K562 (cell line): Measurements from ENCODE around the gene DGCR8. TPM values are rescaled to one million over a fixed set of nuclear protein-coding genes. Genes with fewer than 3 reads are reported as not detected.

Experiments
- CHD1 ChIP-seq: fragments of 200-600 bp; sonication (generic); IDR thresholded peaks from one replicate; pipeline ENCODE4 v1.6.1; 2012; ENCODE audit warnings: mild to moderate bottlenecking, moderate library complexity, low read length, inconsistent platforms
- COPS2 ChIP-seq: fragments of 450-650 bp; conservative IDR thresholded peaks from 2 replicates; pipeline ENCODE4 v1.6.1; 2016; ENCODE audit warnings: mild to moderate bottlenecking, moderate library complexity
- CREBBP ChIP-seq: IDR thresholded peaks from one replicate; pipeline ENCODE4 v1.6.1; 2012; ENCODE audit warnings: low read depth, mild to moderate bottlenecking, control low read depth, inconsistent platforms, low read length
- HMG20B ChIP-seq: fragments of 250-450 bp; sonication (Bioruptor Pico); IDR thresholded peaks from 2 replicates; pipeline ENCODE4 v1.5.0; 2021; ENCODE audit warnings: mild to moderate bottlenecking
- KLF1 ChIP-seq: fragments of 450-650 bp; IDR thresholded peaks from 2 replicates; pipeline ENCODE4 v1.6.1; 2016; ENCODE audit warnings: missing genetic modification characterization, missing compliant biosample characterization
- MXI1 ChIP-seq: IDR thresholded peaks from 2 replicates; pipeline ENCODE4 v1.6.1; 2011; ENCODE audit warnings: low read depth, mild to moderate bottlenecking, improper control_type of control experiment, low read length
- PCBP2 ChIP-seq: fragments of 200-400 bp; formaldehyde crosslinking; IDR thresholded peaks from 2 replicates; pipeline ENCODE4 v1.6.1; 2018; ENCODE audit warnings: low read length, low read depth, mild to moderate bottlenecking, moderate library complexity; ENCODE audit not compliant: poor library complexity, severe bottlenecking
- POLR2G ChIP-seq: fragments of 200-400 bp; formaldehyde crosslinking; IDR thresholded peaks from 2 replicates; pipeline ENCODE4 v1.6.1; 2017; ENCODE audit warnings: low read depth, mild to moderate bottlenecking, antibody characterized with exemption, low read length, moderate library complexity
- PYGO2 ChIP-seq: fragments of 450-650 bp; IDR thresholded peaks from 2 replicates; pipeline ENCODE4 v1.6.1; 2016; ENCODE audit warnings: mild to moderate bottlenecking, missing genetic modification characterization, moderate library complexity, missing compliant biosample characterization
- RB1 ChIP-seq: fragments of 450-650 bp; IDR thresholded peaks from 2 replicates; pipeline ENCODE4 v1.6.1; 2017; ENCODE audit warnings: low read depth, mild to moderate bottlenecking
- SREBF2 ChIP-seq: sonication (generic); formaldehyde crosslinking; IDR thresholded peaks from 2 replicates; pipeline ENCODE4 v1.4.0; 2020; ENCODE audit warnings: mild to moderate bottlenecking, missing genetic modification reagents
- TRIM24 ChIP-seq, 2 experiments: fragments of 450-650 bp; IDR thresholded peaks; 2 replicates each; pipeline ENCODE4 v1.6.1; 2016
- U2AF2 ChIP-seq: fragments of 200-400 bp; formaldehyde crosslinking; optimal IDR thresholded peaks from 2 replicates; pipeline ENCODE3; 2017; ENCODE audit warnings: low read depth, mild to moderate bottlenecking, low read length
- ZKSCAN8 ChIP-seq: fragments of 200-800 bp; sonication (Bioruptor generic); IDR thresholded peaks from 2 replicates; pipeline ENCODE4 v1.6.1; 2016; ENCODE audit warnings: missing genetic modification characterization, missing compliant biosample characterization
- ZNF57 ChIP-seq: fragments of 450-650 bp; formaldehyde crosslinking; IDR thresholded peaks from 2 replicates; pipeline ENCODE4 v1.4.0; 2020; ENCODE audit warnings: mild to moderate bottlenecking, moderate library complexity
- polyA plus RNA-seq, 8 experiments: library from polyadenylated mRNA; depleted of rRNA in 4 of 8; stranded (reverse) in 5 of 8; unstranded in 3 of 8; fragments of >200 nt; fragmentation: Nextera tagmentation in 2 of 8; fragmentation: Illumina TruSeq in 1 of 8; extraction: Ambion mirVana in 2 of 8; extraction: Trizol in 1 of 8; gene quantifications; 2 replicates each; pipeline versions ENCODE4 v1.2.1 to v1.2.3, GENCODE V29; 2011 to 2014; ENCODE audit warnings: inconsistent platforms in 1 of 8, missing spikeins in 1 of 8
- total RNA-seq, 7 experiments: library from RNA; depleted of rRNA in 6 of 7; stranded (reverse); fragments of >200 nt in 6 of 7; fragmentation: Illumina TruSeq in 2 of 7; extraction: Trizol in 2 of 7; gene quantifications; 2 replicates each; pipeline versions ENCODE4 v1.2.1 to v1.2.3, GENCODE V29; 2011 to 2021; ENCODE audit warnings: low replicate concordance in 1 of 7
- TF ChIP-seq, protein P1 (sequence below): fragments of 450-650 bp; IDR thresholded peaks from 2 replicates; pipeline ENCODE4 v1.6.1; 2016; ENCODE audit warnings: mild to moderate bottlenecking, moderate library complexity
- TF ChIP-seq, protein P2 (sequence below): sonication (generic); formaldehyde crosslinking; IDR thresholded peaks from 2 replicates; pipeline ENCODE4 v1.8.0; 2022; ENCODE audit warnings: mild to moderate bottlenecking, missing genetic modification reagents

The DGCR8 gene
- total and polyA plus RNA-seq, 9 of the 15 experiments (the other 6 are each of a cell fraction or from before 2014, with no cell fraction given): 5.9 to 144 (median 80.1) TPM

DNA sequence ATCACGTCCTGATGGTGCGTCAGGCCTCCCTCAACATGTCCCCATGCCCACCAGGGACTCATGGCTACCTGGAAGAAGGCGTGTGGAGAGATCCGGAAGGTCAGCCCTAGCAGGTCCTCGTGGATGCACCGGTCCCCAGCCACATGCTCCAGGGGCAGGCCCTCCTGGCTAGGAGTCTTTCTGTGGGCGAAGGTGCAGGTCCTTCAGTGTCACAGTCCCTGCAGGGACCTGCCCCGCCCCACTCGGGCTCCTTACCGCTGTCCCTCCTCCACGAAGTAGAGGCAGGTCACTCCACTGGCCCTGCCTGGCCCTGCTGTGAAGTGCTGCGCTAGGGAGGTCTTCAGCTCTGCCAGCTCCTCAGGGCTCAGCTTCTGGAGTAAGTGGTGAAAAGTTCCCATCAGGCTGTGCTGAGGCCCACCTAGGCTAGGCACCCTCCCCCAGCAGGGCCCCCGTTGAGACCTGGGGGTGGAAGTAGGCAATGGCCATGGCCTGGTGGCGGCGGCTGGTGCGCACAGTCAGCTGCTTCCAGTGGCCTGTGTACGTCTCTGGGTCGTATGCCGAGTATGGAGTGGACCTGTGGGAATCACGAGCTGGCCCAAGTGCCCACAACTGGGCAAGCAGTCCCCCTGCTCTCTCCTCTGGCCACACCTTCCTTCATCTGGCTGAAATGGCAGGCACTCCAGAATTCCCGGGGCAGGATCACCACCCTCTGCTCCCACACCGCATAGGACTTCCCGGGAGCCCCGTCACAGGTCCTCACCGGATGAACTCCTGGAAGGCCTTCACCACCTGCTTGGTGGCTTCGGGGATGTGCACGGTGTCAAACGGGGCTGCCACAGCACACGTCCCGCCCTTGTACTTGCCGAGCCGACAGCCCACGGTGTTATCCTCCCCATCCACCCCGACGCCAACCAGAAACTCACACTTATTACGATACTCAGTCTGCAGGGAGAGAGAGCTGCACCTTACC lies 34.8 kb downstream of the DGCR8 start (continued):
- TF ChIP-seq, protein P1, sequence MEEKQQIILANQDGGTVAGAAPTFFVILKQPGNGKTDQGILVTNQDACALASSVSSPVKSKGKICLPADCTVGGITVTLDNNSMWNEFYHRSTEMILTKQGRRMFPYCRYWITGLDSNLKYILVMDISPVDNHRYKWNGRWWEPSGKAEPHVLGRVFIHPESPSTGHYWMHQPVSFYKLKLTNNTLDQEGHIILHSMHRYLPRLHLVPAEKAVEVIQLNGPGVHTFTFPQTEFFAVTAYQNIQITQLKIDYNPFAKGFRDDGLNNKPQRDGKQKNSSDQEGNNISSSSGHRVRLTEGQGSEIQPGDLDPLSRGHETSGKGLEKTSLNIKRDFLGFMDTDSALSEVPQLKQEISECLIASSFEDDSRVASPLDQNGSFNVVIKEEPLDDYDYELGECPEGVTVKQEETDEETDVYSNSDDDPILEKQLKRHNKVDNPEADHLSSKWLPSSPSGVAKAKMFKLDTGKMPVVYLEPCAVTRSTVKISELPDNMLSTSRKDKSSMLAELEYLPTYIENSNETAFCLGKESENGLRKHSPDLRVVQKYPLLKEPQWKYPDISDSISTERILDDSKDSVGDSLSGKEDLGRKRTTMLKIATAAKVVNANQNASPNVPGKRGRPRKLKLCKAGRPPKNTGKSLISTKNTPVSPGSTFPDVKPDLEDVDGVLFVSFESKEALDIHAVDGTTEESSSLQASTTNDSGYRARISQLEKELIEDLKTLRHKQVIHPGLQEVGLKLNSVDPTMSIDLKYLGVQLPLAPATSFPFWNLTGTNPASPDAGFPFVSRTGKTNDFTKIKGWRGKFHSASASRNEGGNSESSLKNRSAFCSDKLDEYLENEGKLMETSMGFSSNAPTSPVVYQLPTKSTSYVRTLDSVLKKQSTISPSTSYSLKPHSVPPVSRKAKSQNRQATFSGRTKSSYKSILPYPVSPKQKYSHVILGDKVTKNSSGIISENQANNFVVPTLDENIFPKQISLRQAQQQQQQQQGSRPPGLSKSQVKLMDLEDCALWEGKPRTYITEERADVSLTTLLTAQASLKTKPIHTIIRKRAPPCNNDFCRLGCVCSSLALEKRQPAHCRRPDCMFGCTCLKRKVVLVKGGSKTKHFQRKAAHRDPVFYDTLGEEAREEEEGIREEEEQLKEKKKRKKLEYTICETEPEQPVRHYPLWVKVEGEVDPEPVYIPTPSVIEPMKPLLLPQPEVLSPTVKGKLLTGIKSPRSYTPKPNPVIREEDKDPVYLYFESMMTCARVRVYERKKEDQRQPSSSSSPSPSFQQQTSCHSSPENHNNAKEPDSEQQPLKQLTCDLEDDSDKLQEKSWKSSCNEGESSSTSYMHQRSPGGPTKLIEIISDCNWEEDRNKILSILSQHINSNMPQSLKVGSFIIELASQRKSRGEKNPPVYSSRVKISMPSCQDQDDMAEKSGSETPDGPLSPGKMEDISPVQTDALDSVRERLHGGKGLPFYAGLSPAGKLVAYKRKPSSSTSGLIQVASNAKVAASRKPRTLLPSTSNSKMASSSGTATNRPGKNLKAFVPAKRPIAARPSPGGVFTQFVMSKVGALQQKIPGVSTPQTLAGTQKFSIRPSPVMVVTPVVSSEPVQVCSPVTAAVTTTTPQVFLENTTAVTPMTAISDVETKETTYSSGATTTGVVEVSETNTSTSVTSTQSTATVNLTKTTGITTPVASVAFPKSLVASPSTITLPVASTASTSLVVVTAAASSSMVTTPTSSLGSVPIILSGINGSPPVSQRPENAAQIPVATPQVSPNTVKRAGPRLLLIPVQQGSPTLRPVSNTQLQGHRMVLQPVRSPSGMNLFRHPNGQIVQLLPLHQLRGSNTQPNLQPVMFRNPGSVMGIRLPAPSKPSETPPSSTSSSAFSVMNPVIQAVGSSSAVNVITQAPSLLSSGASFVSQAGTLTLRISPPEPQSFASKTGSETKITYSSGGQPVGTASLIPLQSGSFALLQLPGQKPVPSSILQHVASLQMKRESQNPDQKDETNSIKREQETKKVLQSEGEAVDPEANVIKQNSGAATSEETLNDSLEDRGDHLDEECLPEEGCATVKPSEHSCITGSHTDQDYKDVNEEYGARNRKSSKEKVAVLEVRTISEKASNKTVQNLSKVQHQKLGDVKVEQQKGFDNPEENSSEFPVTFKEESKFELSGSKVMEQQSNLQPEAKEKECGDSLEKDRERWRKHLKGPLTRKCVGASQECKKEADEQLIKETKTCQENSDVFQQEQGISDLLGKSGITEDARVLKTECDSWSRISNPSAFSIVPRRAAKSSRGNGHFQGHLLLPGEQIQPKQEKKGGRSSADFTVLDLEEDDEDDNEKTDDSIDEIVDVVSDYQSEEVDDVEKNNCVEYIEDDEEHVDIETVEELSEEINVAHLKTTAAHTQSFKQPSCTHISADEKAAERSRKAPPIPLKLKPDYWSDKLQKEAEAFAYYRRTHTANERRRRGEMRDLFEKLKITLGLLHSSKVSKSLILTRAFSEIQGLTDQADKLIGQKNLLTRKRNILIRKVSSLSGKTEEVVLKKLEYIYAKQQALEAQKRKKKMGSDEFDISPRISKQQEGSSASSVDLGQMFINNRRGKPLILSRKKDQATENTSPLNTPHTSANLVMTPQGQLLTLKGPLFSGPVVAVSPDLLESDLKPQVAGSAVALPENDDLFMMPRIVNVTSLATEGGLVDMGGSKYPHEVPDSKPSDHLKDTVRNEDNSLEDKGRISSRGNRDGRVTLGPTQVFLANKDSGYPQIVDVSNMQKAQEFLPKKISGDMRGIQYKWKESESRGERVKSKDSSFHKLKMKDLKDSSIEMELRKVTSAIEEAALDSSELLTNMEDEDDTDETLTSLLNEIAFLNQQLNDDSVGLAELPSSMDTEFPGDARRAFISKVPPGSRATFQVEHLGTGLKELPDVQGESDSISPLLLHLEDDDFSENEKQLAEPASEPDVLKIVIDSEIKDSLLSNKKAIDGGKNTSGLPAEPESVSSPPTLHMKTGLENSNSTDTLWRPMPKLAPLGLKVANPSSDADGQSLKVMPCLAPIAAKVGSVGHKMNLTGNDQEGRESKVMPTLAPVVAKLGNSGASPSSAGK: no peak
- TF ChIP-seq POLR2G (peak; percentile 24), PCBP2 (no peak), CHD1 (peak; percentile 8), PYGO2 (tag) (no peak), TRIM24 (IDR thresholded peaks at IDR 0.05) (no peak), ZKSCAN8 (CRISPR knock-in tag) (no peak), MXI1 (no peak), HMG20B (CRISPR knock-in tag) (no peak), ZNF57 (CRISPR knock-in tag) (0 out of 2 replicates have a peak, but pooled peaks have one; percentile 10), U2AF2 (no peak), RB1 (no peak), CREBBP (no peak), KLF1 (0 out of 2 replicates have a peak, but pooled peaks have one; percentile 26), COPS2 (no peak), SREBF2 (CRISPR knock-in tag) (no peak)
- TF ChIP-seq, protein P2, sequence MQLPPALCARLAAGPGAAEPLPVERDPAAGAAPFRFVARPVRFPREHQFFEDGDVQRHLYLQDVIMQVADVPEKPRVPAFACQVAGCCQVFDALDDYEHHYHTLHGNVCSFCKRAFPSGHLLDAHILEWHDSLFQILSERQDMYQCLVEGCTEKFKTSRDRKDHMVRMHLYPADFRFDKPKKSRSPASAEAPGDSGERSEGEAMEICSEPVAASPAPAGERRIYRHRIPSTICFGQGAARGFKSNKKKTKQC (CRISPR knock-in tag): no peak
